Neural progenitor cell (in vitro differentiated cells): ENCODE data around the gene SP7.

ENCODE experiments used
- CTCF ChIP-seq: fragments of 200-600 bp; sonication (generic); IDR thresholded peaks from 2 replicates; pipeline ENCODE4 v1.5.1; 2017; ENCODE audit warnings: antibody characterized with exemption, mild to moderate bottlenecking
- EZH2 ChIP-seq: fragments of 200-600 bp; sonication (generic); IDR thresholded peaks from 2 replicates; pipeline ENCODE4 v1.6.1; 2017; ENCODE audit warnings: antibody characterized with exemption, mild to moderate bottlenecking, moderate library complexity

GRCh38 chr12:53383258-53383657 is 47.1 kb upstream of the SP7 start:
- no peak for TF ChIP-seq CTCF
- no peak for TF ChIP-seq EZH2
